GM23338 (cell line): Measurements from ENCODE around the gene TRAF5. TPM values are rescaled to one million over a fixed set of nuclear protein-coding genes. Genes with fewer than 3 reads are reported as not detected.

Experiments used
- ATAC-seq: fragments of 200-7000 bp; cut with Tn5 transposase; 3 replicates; pipeline ENCODE4 v1.9.1; 2020
- DNase-seq: peaks from one replicate; pipeline ENCODE4 v3.0.0-alpha.2; 2015; ENCODE audit warnings: low spot score
- H2AFZ ChIP-seq: fragments of 200-600 bp; sonication (generic); 2 replicates; pipeline ENCODE4 v1.8.0; 2016; ENCODE audit warnings: antibody characterized with exemption, mild to moderate bottlenecking, moderate library complexity
- H3F3A ChIP-seq: fragments of 200-600 bp; sonication (generic); replicated peaks from 2 replicates; pipeline ENCODE4 v1.8.0; 2017; ENCODE audit warnings: antibody characterized with exemption, mixed run types, low read depth
- H3K27ac ChIP-seq: fragments of 200-600 bp; sonication (generic); 2 replicates; pipeline ENCODE4 v1.6.1; 2016; ENCODE audit warnings: low read depth
- H3K27me3 ChIP-seq: fragments of 200-600 bp; sonication (generic); 2 replicates; pipeline ENCODE4 v1.8.0; 2016; ENCODE audit warnings: mild to moderate bottlenecking, mixed run types, moderate library complexity; ENCODE audit not compliant: insufficient read depth
- H3K36me3 ChIP-seq: fragments of 200-600 bp; sonication (generic); 2 replicates; pipeline ENCODE4 v1.8.0; 2016; ENCODE audit warnings: mild to moderate bottlenecking; ENCODE audit not compliant: insufficient read depth
- H3K4me1 ChIP-seq: fragments of 200-600 bp; sonication (generic); 2 replicates; pipeline ENCODE4 v1.8.0; 2016; ENCODE audit warnings: mild to moderate bottlenecking, moderate library complexity; ENCODE audit not compliant: insufficient read depth
- H3K4me2 ChIP-seq: fragments of 200-600 bp; sonication (generic); 2 replicates; pipeline ENCODE4 v1.7.1; 2017; ENCODE audit warnings: mixed run types
- H3K4me3 ChIP-seq: fragments of 200-600 bp; sonication (generic); 2 replicates; pipeline ENCODE4 v1.6.1; 2016; ENCODE audit warnings: mixed run types
- H3K79me2 ChIP-seq: fragments of 200-600 bp; sonication (generic); replicated peaks from 2 replicates; pipeline ENCODE4 v1.8.0; 2017; ENCODE audit warnings: mild to moderate bottlenecking; ENCODE audit not compliant: insufficient read depth
- H3K9me2 ChIP-seq: fragments of 200-600 bp; sonication (generic); 2 replicates; pipeline ENCODE4 v1.8.0; 2017; ENCODE audit not compliant: insufficient read depth
- H4K20me1 ChIP-seq: fragments of 200-600 bp; sonication (generic); replicated peaks from 2 replicates; pipeline ENCODE4 v1.8.0; 2017; ENCODE audit warnings: mild to moderate bottlenecking; ENCODE audit not compliant: insufficient read depth
- H3K27ac Mint-ChIP-seq: 2 replicates; pipeline ENCODE4 v1.8.0; 2020; ENCODE audit warnings: inconsistent platforms, mild to moderate bottlenecking, moderate library complexity, mixed read lengths
- H3K27me3 Mint-ChIP-seq: 3 replicates; pipeline ENCODE4 v1.8.0; 2022; ENCODE audit warnings: low read depth, mild to moderate bottlenecking, moderate library complexity, mixed read lengths, inconsistent platforms; ENCODE audit not compliant: insufficient read depth, poor library complexity
- H3K36me3 Mint-ChIP-seq: 3 replicates; pipeline ENCODE4 v1.8.0; 2021; ENCODE audit warnings: low read depth, mild to moderate bottlenecking, inconsistent platforms, moderate library complexity, mixed read lengths
- H3K4me1 Mint-ChIP-seq: 3 replicates; pipeline ENCODE4 v1.8.0; 2020; ENCODE audit warnings: mild to moderate bottlenecking, inconsistent platforms, mixed read lengths
- H3K4me3 Mint-ChIP-seq: 3 replicates; pipeline ENCODE4 v1.8.0; 2021; ENCODE audit warnings: moderate library complexity, mild to moderate bottlenecking, inconsistent platforms, mixed read lengths
- H3K9me3 Mint-ChIP-seq: 3 replicates; pipeline ENCODE4 v1.8.0; 2020; ENCODE audit warnings: moderate library complexity, mild to moderate bottlenecking, inconsistent platforms, mixed read lengths
- CREB1 ChIP-seq: fragments of 250-450 bp; sonication (Bioruptor Pico); IDR thresholded peaks from 2 replicates; pipeline ENCODE4 v1.5.0; 2020; ENCODE audit warnings: low read depth, mild to moderate bottlenecking, moderate library complexity
- EZH2 ChIP-seq: fragments of 200-600 bp; sonication (generic); IDR thresholded peaks from one replicate; pipeline ENCODE4 v1.8.0; 2017; ENCODE audit warnings: antibody characterized with exemption, mild to moderate bottlenecking, low read depth; ENCODE audit not compliant: unreplicated experiment
- EZH2phosphoT487 ChIP-seq: fragments of 200-600 bp; sonication (generic); IDR thresholded peaks from one replicate; pipeline ENCODE4 v1.8.1; 2018; ENCODE audit warnings: antibody characterized with exemption; ENCODE audit not compliant: unreplicated experiment
- JUNB ChIP-seq: IDR thresholded peaks from one replicate; pipeline ENCODE4 v1.6.1; 2016; ENCODE audit warnings: antibody characterized with exemption; ENCODE audit not compliant: unreplicated experiment
- NANOG ChIP-seq: IDR thresholded peaks from 2 replicates; pipeline ENCODE4 v1.6.1; 2016; ENCODE audit warnings: antibody characterized with exemption, borderline replicate concordance
- POLR2AphosphoS5 ChIP-seq: IDR thresholded peaks from 2 replicates; pipeline ENCODE4 v1.6.1; 2016; ENCODE audit warnings: antibody characterized with exemption, low read depth
- STAT1 ChIP-seq: IDR thresholded peaks from one replicate; pipeline ENCODE4 v1.6.1; 2016; ENCODE audit warnings: antibody characterized with exemption; ENCODE audit not compliant: unreplicated experiment
- ZNF114 ChIP-seq: fragments of 250-450 bp; sonication (Bioruptor Pico); IDR thresholded peaks from 2 replicates; pipeline ENCODE4 v1.5.0; 2020; ENCODE audit warnings: mild to moderate bottlenecking, moderate library complexity
- ZNF331 ChIP-seq: fragments of 250-450 bp; sonication (Bioruptor Pico); IDR thresholded peaks from 2 replicates; pipeline ENCODE4 v1.5.0; 2020; ENCODE audit warnings: low read depth, mild to moderate bottlenecking, moderate library complexity
- polyA plus RNA-seq: library from polyadenylated mRNA; unstranded; fragments of >200 nt; fragmentation: Nextera tagmentation; extraction: Ambion mirVana; gene quantifications from 2 replicates; pipeline ENCODE4 v1.2.1, GENCODE V29; 2016
- total RNA-seq: library from RNA; depleted of rRNA; stranded (reverse); fragments of >200 nt; shearing (Covaris generic); gene quantifications from 2 replicates; pipeline ENCODE4 v1.2.3, GENCODE V29; 2014
- TF ChIP-seq, protein P1 (sequence below): IDR thresholded peaks from one replicate; pipeline ENCODE4 v1.6.1; 2018; ENCODE audit warnings: antibody characterized with exemption; ENCODE audit not compliant: unreplicated experiment
- TF ChIP-seq, protein P2 (sequence below), 2 experiments: fragments of 200-600 bp in 1 of 2; sonication (generic) in 1 of 2; conservative IDR thresholded peaks; 2 replicates each; pipeline versions ENCODE4 v1.5.1 to v1.6.1; 2016 to 2017; ENCODE audit warnings: antibody characterized with exemption in 2 of 2, low read depth in 2 of 2, mild to moderate bottlenecking in 2 of 2, moderate library complexity in 1 of 2
- TF ChIP-seq, protein P3 (sequence below): IDR thresholded peaks from 2 replicates; pipeline ENCODE4 v1.6.1; 2016; ENCODE audit warnings: antibody characterized with exemption

Gene TRAF5
- total and polyA plus RNA-seq, 2 experiments from 2014 or later: 9.2 to 18.9 TPM

- Histone ChIP-seq H2AFZ (no peak overlapping the region), H3K79me2 (no peaks in the 10 kb centered on the region), H3K9me2 (no peaks in the 10 kb centered on the region), H3K4me2 (no peak overlapping the region), H3K27ac (no peak overlapping the region), H3K27me3 (no peaks in the 10 kb centered on the region), H4K20me1 (peaks cover 3% of the 10 kb centered on the region; the same call in 1 of the 2 replicates), H3K4me3 (no peak overlapping the region), H3F3A (no peaks in the 10 kb centered on the region), H3K36me3 (peaks cover 15% of the 10 kb centered on the region; the same call in 1 of the 2 replicates), H3K4me1 (peaks cover 10% of the 10 kb centered on the region)
- H3K9me3 Mint-ChIP-seq: no peaks in the 10 kb centered on the region
- H3K27me3 Mint-ChIP-seq: peaks cover 1% of the 10 kb centered on the region
- H3K4me1 Mint-ChIP-seq: peaks cover 12% of the 10 kb centered on the region
- H3K27ac Mint-ChIP-seq: no peak overlapping the region
- peaks cover 47% of the 10 kb centered on the region for H3K36me3 Mint-ChIP-seq
- TF ChIP-seq STAT1 (no peak), ZNF114 (CRISPR knock-in tag) (no peak), CREB1 (no peak), NANOG (no peak), POLR2AphosphoS5 (no peak), EZH2phosphoT487 (no peak), ZNF331 (no peak), JUNB (no peak), EZH2 (no peak)
- TF ChIP-seq, protein P1, sequence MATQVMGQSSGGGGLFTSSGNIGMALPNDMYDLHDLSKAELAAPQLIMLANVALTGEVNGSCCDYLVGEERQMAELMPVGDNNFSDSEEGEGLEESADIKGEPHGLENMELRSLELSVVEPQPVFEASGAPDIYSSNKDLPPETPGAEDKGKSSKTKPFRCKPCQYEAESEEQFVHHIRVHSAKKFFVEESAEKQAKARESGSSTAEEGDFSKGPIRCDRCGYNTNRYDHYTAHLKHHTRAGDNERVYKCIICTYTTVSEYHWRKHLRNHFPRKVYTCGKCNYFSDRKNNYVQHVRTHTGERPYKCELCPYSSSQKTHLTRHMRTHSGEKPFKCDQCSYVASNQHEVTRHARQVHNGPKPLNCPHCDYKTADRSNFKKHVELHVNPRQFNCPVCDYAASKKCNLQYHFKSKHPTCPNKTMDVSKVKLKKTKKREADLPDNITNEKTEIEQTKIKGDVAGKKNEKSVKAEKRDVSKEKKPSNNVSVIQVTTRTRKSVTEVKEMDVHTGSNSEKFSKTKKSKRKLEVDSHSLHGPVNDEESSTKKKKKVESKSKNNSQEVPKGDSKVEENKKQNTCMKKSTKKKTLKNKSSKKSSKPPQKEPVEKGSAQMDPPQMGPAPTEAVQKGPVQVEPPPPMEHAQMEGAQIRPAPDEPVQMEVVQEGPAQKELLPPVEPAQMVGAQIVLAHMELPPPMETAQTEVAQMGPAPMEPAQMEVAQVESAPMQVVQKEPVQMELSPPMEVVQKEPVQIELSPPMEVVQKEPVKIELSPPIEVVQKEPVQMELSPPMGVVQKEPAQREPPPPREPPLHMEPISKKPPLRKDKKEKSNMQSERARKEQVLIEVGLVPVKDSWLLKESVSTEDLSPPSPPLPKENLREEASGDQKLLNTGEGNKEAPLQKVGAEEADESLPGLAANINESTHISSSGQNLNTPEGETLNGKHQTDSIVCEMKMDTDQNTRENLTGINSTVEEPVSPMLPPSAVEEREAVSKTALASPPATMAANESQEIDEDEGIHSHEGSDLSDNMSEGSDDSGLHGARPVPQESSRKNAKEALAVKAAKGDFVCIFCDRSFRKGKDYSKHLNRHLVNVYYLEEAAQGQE: no peak
- TF ChIP-seq, protein P2, sequence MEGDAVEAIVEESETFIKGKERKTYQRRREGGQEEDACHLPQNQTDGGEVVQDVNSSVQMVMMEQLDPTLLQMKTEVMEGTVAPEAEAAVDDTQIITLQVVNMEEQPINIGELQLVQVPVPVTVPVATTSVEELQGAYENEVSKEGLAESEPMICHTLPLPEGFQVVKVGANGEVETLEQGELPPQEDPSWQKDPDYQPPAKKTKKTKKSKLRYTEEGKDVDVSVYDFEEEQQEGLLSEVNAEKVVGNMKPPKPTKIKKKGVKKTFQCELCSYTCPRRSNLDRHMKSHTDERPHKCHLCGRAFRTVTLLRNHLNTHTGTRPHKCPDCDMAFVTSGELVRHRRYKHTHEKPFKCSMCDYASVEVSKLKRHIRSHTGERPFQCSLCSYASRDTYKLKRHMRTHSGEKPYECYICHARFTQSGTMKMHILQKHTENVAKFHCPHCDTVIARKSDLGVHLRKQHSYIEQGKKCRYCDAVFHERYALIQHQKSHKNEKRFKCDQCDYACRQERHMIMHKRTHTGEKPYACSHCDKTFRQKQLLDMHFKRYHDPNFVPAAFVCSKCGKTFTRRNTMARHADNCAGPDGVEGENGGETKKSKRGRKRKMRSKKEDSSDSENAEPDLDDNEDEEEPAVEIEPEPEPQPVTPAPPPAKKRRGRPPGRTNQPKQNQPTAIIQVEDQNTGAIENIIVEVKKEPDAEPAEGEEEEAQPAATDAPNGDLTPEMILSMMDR (conservative IDR thresholded peaks at IDR 0.05; ENCODE audit: low read depth in 2 of 2): no peak
- TF ChIP-seq, protein P3, sequence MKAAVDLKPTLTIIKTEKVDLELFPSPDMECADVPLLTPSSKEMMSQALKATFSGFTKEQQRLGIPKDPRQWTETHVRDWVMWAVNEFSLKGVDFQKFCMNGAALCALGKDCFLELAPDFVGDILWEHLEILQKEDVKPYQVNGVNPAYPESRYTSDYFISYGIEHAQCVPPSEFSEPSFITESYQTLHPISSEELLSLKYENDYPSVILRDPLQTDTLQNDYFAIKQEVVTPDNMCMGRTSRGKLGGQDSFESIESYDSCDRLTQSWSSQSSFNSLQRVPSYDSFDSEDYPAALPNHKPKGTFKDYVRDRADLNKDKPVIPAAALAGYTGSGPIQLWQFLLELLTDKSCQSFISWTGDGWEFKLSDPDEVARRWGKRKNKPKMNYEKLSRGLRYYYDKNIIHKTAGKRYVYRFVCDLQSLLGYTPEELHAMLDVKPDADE: no peak
- DNase-seq: no peak
- H3K4me3 Mint-ChIP-seq: no peak overlapping the region
- no peak for ATAC-seq
These were observed 30.2 kb upstream of the TRAF5 start for GRCh38 chr1:211296396-211296795.
